Brain pericyte (primary cell): ENCODE results near the gene MMGT1.
A peak's percentile ranks its signal among the peaks of the same experiment; 100 is the strongest.

Experiments
- DNase-seq: peaks from one replicate; pipeline ENCODE4 v3.0.0-alpha.2; 2012; ENCODE audit warnings: low read depth, low spot score

Gene MMGT1

DNA sequence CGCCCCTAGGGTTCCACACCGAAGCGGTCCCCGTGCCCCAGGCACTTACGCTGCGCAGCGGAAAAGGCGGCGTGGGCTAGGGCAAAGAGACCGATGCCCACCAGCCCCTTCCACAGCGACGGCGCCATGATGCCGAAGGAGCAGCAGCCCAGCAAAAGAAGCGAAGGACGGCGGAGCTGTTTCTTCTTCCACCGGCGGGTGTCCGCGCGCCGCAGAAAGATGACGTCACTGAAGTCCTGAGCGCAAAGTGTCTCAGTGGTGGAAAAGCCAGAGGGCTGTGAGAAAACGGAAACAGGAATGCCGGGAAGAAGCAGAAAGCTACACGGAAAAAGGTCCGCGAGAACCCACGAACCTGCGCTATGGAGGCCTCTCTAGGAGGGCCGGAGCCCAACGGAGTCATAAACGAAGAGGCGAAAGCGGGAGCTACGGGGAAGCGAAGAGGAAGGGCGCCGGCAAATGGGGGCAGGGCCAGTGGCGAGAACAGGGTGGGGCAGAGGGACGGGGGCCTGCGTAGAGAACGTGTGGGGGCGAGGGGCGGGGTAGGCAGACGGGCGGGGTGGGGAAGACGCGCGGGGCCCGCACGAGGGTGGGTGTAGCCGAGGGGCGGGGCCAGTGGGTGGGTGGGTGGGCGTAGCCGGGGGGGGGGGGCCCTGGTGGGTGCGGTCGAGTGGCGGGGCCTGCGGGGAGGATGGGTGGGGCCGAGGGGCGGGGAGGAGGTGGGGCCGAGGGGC, at the start of gene MMGT1:
MMGT1 (minus strand) TSS at position 441 of the 731 bp plus-strand sequence; CDS start at position 128, 313 bp downstream.
- peak; percentile 67 for DNase-seq

DNA sequence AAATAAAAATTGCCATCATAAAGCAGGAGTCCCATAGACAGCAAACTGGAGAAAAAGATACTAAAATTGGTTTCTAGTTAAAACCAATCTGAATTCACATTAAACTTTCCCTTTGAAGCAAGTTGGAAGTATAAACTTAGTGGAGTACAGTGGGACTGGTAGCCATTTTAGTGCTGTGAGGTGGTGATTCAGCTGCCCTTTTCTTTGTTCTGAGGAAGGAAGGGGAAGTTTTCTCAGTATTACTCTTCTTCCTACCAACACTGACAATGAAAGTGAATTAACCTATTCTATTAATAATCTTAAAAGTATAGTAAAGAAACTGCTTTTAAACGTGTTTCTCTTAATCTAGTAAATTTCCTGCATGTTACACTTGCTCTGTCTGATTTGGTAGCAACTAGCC, 48.1 kb upstream of the MMGT1 start:
- no peak for DNase-seq

DNA sequence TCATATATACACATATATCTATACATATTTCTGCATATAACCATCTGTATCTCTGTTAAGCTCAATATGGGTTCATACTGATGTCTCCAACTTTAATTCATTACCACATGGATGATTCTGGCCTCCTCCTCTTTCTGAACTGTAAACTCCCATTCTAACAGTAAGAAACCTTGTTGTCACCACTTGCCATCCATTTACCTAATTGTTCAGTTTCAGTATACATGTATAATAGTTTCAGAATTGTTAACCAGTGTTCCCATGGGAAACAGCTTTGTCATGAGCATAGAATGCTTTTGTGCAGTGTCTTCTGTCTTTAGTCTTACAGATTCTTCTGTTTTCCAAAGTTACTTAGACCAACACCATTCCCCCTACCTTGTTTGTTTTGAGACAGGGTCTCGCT, 47.4 kb upstream of the MMGT1 start:
- no peak for DNase-seq

DNA sequence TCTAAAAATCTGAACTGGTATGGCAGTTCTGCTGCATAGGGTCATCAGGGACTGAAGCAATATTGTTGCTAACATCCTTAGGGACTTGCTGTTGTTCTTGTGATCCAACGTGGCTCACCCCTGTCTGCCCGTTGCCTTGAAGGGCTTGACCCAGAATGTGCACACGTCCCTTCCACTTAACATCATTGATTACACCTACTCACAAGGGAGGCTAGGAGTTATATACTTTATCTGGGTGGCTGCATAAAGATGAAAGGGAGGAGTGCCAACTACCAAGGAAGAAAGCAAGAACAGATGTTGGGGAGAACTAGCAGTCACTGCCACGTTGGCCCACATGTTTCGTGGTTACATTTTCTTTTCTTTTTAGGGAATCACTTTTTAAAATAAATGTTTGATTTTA, 45.4 kb upstream of the MMGT1 start:
- DNase-seq = no peak

DNA sequence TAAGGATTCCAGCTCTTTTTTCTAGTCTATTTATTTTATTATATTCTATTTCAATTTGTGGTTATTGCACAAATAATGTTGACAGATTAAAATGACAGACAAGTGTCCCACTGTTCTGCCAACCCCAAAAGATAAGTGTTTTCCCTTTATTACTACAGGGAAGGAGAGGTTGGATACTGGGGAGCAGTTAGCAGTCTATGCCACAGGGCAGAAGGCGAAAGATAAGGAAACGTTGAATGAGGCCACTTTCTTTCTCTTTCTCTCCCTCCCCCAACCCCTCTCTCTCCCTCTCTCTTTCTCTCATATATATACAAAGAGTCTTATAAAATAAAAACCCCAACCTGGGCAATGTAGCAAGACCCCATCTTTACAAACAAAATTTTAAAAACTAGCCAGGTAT, 43.1 kb upstream of the MMGT1 start:
- no peak for DNase-seq

DNA sequence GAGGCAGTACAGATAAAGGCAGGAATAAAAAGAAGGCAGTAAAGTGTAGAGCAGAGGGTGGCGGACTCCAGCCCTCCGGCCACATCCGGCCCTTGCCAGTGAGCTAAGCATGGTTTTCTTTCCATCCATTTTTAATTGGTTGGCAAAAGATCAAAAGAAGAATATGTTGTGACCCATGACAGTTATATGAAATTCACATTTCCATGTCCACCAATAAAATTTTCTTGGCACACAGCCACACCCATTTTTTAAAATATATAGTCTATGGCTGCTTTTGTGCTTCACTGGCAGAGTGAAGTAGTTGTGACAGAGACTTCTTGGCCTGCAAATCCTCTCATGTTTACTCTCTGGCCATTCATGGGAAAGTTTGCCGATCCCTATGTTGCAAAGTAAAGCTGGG, 41.2 kb upstream of the MMGT1 start:
- no peak for DNase-seq

DNA sequence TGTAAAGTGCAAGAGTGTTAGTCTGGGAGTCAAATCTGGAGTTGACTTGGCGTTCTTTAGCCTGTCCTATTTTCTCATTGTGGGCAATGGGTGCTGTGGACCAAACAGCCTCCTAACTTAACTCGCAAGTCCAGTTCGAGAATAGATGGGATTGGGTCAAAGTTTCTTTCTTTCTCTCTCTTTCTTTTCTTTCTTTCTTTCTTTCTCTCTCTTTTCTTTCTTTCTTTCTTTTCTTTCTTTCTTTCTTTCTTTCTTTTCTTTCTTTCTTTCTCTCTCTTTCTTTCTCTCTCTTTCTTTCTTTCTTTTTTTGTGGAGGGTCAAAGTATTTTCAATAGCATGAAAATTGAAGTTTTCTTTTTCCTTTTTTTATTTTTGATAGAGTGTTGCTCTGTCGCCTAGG, 14.5 kb upstream of the MMGT1 start:
- DNase-seq = no peak

DNA sequence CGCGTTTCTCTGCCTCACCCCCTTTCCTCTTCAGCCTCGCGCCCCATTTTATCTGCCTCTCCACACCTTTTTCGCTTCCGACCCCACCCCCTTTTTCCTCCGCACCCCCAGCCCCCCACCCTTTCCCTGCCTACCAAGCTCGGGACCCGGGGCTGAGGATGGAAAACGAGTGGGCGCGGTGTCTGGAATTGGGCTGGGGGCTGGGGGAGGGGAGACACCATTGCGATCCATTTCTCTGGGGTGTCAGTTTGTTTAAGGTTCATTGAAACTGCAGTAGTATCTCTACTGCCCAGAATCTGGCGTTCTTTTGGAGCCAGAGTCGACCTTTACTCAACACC, 12.2 kb upstream of the MMGT1 start:
- DNase-seq = no peak

DNA sequence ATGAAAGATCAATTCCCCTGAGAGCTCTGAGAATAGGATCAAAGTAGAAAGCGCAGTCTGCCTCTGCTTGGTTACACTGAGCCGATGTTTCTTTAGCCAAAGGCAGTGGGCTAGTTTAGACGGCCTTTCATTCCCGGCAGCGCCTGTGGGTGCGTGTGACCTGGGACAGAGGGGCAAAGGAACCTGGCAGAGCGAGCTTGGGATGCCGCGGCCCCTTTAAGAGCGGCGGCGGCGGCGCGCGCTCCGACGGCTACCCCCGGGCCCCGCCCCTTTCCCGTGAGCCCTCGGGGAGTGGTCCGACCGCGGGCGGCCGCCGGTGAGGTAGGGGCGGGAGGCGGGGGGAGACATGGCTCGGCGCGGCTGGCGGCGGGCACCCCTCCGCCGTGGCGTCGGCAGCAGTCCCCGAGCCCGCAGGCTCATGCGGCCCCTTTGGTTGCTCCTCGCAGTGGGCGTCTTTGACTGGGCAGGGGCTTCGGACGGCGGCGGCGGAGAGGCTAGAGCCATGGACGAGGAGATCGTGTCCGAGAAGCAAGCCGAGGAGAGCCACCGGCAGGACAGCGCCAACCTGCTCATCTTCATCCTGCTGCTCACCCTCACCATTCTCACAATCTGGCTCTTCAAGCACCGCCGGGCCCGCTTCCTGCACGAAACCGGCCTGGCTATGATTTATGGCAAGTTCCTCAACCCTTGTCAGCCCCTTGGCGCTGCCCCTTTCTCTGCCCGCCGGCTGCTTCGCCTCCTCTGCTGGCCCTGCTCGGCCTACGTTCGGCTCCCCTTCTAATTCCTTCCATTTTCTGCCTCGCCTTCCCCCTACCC, 11.6 kb upstream of the MMGT1 start, which contains the start of gene SLC9A6:
SLC9A6 (plus strand) TSS at position 279 of the 816 bp plus-strand sequence; CDS start at position 503, 224 bp downstream.
- no peak for DNase-seq

DNA sequence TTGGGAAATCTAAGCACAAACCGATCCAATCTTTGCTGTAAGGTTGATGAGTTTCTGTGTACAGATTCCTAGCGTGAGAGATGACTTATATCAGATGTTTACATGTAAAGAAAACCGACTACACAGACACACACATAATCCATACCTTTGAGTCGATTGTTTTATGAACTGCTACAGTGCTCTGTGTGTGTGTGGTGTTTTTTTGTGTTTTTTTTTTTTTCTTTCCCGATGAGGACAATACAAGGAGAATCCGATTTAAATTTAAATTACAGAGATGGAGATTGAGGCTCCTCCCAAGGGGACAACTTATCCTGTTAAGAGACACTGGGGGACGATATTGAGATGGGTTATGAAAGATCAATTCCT, 11.0 kb upstream of the MMGT1 start:
- DNase-seq = no peak

DNA sequence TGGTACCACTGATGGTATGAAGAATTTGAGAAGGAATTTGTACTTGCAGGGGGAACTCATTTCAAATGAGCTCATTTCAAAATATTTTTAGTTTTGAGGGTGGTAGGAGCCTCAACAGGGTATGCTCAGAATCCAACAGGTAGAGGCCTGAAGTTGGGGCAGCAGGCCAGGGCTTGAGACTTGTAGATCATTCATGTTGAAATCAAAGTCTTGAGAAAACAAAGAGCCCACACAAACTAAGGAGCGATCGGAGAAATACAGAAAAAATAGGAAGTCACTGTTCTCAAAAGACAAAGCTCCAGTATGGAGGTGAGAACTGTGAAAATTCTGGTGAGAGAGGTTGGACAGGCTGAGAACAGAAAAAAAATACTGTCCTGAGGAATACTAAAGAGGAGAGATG, 10.5 kb upstream of the MMGT1 start:
- DNase-seq = no peak

DNA sequence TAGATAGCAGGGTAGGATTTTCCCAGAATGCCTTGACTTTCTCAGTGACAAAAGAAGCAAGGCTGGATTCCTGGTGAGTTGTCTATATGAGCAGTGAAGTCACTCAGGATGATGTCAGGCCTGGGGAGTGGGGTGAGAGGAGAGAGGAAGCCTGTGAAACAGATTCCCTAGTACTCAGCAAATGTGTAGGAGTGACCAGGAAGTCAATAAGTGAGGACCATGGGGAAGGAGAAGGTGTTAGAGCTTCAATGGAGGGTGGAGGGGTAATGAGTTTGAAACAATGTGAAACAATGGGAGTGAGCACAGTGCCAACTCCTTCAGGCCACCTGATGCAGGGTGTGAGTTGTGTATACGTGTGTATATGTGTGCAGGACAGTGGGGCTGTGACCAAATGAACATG, 9.1 kb upstream of the MMGT1 start:
- no peak for DNase-seq

DNA sequence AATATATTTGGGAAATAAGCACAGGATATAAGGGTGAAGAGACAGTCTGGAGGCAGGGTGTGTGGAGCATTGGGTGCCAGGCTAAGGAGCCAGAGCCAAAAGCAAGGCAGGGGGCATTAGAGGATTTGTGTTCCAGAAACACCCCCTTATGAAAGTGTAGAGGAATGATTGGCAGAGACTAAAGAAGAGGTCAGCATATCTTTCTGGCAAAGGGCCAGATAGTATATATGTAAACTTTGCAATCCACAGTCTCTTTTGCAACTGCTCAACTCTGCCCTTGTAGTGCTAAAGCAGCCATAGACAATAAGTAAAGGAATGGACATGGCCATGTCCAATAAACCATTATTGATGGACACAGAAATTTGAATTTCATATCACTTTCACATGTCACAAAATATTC, 7.9 kb upstream of the MMGT1 start:
- no peak for DNase-seq

DNA sequence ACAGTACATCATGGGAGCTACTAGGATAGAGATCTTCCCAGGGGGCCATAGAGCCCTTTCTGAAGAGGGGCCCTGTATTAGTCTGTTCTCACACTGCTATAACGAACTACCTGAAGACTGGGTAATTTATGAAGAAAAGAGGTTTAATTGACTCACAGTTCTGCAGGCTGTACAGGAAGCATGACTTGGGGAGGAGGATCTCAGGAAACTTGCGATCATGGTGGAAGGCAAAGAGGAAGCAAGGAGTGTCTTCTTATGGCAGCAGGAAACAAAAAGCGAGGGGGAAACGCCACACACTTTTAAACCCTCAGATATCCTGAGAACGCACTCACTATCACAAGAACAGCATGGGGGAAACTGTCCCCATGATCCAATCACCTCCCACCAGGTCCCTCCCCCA, 7.2 kb upstream of the MMGT1 start:
- no peak for DNase-seq

DNA sequence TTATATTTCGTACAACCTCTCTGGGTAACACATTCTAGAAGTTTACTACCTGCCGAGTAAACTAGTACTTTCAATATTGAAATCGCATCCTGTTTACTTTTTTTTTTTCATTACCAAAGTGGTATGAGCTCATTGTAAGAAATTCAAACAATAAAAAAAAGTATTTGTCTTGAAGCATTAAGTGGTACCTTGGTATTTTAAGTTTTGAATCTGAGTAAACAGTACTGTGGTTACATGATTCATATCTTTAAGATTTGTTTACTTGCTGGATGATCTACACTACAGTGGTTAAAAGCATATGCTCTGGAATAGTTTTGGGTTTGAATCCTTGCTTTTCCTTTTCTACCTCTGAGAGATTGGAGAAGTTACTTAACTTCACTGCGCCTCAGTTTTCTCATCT, 3.8 kb upstream of the MMGT1 start:
- no peak for DNase-seq

DNA sequence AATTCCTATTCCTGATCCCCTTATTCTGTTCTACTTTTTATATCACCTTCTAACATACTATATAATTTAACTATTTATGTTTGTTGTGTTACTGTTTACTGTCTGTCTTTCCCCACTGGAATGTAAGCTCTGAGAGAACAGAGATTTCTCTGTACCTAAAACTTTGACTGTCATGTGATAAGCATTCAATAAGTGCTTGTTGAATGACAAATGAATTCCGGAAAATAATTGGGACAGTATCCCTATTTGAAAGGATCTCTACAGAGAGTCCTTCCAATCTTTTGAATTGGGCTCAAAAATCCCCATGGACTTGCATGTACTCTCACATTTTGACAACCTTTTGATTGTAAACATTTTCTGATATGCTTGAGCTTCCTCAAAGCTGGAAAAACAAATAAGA, 1.6 kb upstream of the MMGT1 start:
- no peak for DNase-seq

DNA sequence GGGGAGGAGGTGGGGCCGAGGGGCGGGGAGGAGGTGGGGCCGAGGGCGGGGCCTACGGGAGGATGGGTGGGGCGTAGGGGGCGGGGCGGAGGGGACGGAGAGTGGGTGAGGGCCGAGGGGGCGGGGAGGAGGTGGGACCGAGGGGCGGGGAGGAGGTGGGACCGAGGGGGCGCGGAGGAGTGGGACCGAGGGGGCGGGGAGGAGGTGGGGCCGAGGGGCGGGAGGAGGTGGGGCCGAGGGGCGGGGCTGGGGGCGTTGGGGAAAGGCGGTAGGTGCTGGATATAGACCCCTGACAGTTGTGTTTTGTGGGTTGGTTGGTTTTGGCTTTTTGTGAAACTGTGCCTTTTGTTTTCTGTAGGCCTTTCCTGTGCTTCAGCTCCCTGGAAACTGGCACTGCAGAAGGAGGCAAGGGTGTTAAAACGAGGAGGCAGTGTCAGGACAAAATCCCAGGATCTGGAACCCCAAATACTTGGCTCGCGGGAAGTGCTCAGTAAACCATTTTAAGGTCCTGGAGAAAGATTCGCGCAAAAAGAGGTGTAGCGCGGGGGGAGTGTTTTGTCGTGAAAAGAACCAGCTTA, 580 bp upstream of the MMGT1 start:
- no peak for DNase-seq

DNA sequence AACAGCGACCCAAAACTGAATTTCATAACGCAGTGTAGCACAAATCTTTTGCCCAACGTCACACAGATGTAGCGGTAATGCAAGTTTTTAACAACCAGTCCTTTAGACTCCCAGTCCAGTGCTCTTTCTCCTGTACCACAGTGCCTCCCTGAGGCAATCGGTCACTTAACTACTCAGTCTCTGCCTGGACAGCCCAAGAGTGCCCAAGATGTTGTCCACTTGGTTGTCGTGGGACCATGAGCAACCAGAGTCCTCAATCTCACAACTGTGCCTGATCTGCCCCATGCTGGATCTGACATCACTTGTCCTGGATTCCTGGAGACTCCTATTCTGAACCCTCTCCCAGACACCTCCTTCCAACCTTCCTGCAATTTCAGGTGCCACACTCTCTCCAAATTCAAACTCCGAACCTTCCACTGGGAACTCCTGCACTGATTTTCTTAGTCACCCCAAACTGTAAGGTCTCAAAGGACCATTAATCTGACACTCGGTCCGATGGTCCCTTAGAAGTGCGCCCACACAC, 702 bp downstream of the MMGT1 start:
- no peak for DNase-seq

DNA sequence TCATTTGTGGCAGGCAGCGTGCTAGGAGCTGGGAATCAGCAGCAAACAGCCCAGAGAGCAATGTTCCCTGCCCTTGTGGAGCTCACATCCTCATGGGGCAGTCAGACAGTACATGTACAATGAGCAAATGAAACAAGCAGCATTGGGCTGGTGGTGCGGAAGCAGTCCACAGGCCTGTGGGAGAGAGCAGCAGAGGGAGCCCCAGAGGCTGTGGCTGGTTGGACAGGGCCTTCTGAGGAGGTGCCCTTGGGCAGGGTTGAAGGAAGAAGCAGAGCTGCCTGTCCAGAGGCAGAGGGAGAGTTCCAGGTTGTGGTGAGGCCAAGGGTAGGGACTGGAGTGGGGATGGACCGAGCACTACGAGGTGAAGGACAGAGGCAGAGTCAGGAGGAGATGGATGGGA, 22.5 kb downstream of the MMGT1 start:
- no peak for DNase-seq

DNA sequence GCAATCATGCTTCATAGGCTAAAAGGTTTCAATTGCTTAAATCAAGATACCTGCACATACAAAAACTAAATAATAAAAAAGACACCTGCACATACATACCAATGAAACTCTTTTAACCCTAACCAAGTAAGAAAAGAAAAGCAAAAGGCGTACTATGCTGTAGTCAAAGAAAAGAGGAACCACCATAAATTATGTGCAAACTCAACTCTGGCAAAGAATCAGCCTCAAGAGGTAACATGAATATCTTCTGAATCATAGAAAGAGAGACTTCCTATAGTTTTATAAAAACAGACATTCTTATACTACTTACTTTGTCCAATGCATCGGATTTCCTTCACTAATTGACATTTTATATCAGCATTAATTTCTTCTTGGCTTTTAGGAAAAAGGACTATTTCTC, 29.3 kb downstream of the MMGT1 start:
- no peak for DNase-seq

DNA sequence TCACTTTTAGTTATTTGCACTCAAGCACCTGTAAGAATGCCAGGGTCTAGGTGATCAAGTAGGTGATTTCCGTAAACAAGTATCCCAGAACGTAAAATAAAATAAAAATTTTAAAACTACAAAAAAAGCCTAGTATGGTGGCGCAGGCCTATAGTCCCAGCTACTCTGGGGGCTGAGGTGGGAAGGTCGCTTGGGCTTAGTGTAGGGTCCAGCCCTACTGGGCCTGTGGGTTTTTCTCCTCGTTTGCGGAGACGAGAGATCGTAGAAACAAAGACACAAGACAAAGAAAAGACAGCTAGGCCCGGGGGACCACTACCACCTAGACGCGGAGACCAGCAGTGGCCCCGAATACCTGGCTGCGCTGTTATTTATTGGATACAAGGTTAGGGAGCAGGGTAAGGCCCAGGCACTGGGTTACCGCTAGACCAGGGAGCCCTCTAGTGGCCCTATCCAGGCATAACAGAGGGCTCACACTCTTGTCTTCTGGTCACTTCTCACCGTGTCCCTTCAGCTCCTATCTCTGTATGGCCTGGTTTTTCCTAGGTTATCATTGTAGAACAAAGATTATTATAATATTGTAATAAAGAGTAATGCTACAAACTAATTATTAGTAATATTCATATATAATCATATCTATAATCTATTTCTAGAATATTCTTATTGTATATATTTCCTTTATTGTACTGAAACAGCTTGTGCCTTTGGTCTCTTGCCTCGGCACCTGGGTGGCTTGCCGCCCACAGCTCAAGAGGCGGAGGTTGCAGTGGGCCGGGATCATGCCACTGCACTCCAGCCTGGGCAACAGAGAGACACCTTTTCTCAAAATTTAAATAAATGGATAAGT, 41.9 kb downstream of the MMGT1 start:
- no peak for DNase-seq

DNA sequence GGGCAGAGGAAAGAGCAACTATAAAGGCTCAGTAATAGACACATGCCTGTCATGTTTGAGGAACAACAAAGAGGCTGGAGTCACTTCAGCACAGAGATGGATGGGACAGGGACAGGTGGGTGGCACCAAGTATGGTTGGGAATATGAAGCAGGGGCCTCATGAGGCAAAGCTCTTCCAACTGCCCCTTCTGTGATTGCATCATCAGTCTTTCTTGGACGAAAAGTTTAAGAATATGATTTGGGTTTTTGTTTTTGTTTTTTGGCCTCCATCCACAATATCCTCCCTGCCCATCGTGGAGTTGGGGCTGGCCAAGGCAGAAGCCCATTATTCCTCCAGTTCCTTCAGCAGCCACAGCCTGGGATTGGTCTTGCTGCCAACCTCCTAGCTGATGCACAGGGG, 45.9 kb downstream of the MMGT1 start:
- DNase-seq = no peak
